Fibroblast of skin of abdomen (primary cell): ENCODE data around the gene ADIRF. TPM values are rescaled to one million over a fixed set of nuclear protein-coding genes. Genes with fewer than 3 reads are reported as not detected.
"Not testable (repeated sequence)": the region's sequence is repeated elsewhere in the genome, so short reads cannot be mapped to it uniquely, and the experiment has no call there.

Source experiments
- DNase-seq: peaks from one replicate; pipeline ENCODE4 v3.0.0-alpha.2; 2013
- polyA plus RNA-seq, 2 experiments: library from polyadenylated mRNA; unstranded; fragments of 120-200 nt; gene quantifications; one replicate each; pipeline ENCODE4 v1.2.1, GENCODE V29; 2013; ENCODE audit not compliant: insufficient read length in 2 of 2

The ADIRF gene
- 0.67 TPM for polyA plus RNA-seq (2013, experiment 1 of 2; ENCODE audit: insufficient read length)
- polyA plus RNA-seq (2013, experiment 2 of 2; ENCODE audit: insufficient read length): 0.15 TPM

GRCh38 chr10:86968271-86968993 is at the start of gene ADIRF:
TSS of gene ADIRF (plus strand) at chr10:86968482. CDS start at chr10:86968545, 63 bp downstream.
- no peak for DNase-seq

- DNase-seq: no peak
These were observed 45.7 kb upstream of the ADIRF start for GRCh38 chr10:86922553-86922961.

- no peak for DNase-seq
These were observed 38.6 kb upstream of the ADIRF start for GRCh38 chr10:86929468-86930380.

GRCh38 chr10:86931872-86932271 is 36.4 kb upstream of the ADIRF start:
- DNase-seq: peak; percentile 25

- DNase-seq: no peak
These were observed 35.6 kb upstream of the ADIRF start for GRCh38 chr10:86932674-86933073.

- not testable (repeated sequence) for DNase-seq
These were observed 34.0 kb upstream of the ADIRF start for GRCh38 chr10:86934162-86934711.

GRCh38 chr10:86936661-86937501 is 31.4 kb upstream of the ADIRF start:
- peak; percentile 45 for DNase-seq

GRCh38 chr10:86937502-86938154 is 30.7 kb upstream of the ADIRF start:
- DNase-seq: no peak

GRCh38 chr10:86938260-86938659 is 30.0 kb upstream of the ADIRF start:
- DNase-seq: no peak

GRCh38 chr10:86940076-86940475 is 28.2 kb upstream of the ADIRF start:
- DNase-seq: not testable (repeated sequence)

GRCh38 chr10:86940677-86941076 is 27.6 kb upstream of the ADIRF start:
- DNase-seq: no peak

GRCh38 chr10:86941426-86941825 is 26.9 kb upstream of the ADIRF start:
- no peak for DNase-seq

- no peak for DNase-seq
These were observed 26.3 kb upstream of the ADIRF start for GRCh38 chr10:86941991-86942421.

- DNase-seq: peak; percentile 26
These were observed 25.6 kb upstream of the ADIRF start for GRCh38 chr10:86942441-86943315.

- DNase-seq: no peak
These were observed 24.8 kb upstream of the ADIRF start for GRCh38 chr10:86943316-86944030.

GRCh38 chr10:86944031-86944419 is 24.3 kb upstream of the ADIRF start:
- DNase-seq: no peak

- peak; percentile 28 for DNase-seq
These were observed 23.8 kb upstream of the ADIRF start for GRCh38 chr10:86944471-86944870.

- DNase-seq: no peak
These were observed 23.4 kb upstream of the ADIRF start for GRCh38 chr10:86944907-86945306.

- DNase-seq: peak; percentile 40
These were observed 22.7 kb upstream of the ADIRF start for GRCh38 chr10:86945361-86946212.
